H7 (cell line): Measurements from ENCODE around the gene FBXO42. TPM values are rescaled to one million over a fixed set of nuclear protein-coding genes. Genes with fewer than 3 reads are reported as not detected.
A peak's percentile ranks its signal among the peaks of the same experiment; 100 is the strongest.
"Not testable (repeated sequence)": the region's sequence is repeated elsewhere in the genome, so short reads cannot be mapped to it uniquely, and the experiment has no call there.

Experiments
- DNase-seq: peaks from one replicate; pipeline ENCODE4 v3.0.0; 2012
- H3K27me3 ChIP-seq: 2 replicates; pipeline ENCODE4 v1.6.0; 2011; ENCODE audit warnings: mild to moderate bottlenecking, low read length; ENCODE audit not compliant: control insufficient read depth, insufficient read depth
- H3K36me3 ChIP-seq: replicated peaks from 2 replicates; pipeline ENCODE4 v1.5.1; 2011; ENCODE audit warnings: low read length; ENCODE audit not compliant: control insufficient read depth, insufficient read depth
- H3K4me3 ChIP-seq: 2 replicates; pipeline ENCODE4 v1.5.1; 2011; ENCODE audit warnings: low read depth, mild to moderate bottlenecking, control low read depth, low read length, moderate library complexity; ENCODE audit not compliant: insufficient read depth
- total RNA-seq: library from RNA; depleted of rRNA; stranded (reverse); fragments of >200 nt; shearing (Covaris generic); gene quantifications from 2 replicates; pipeline ENCODE4 v1.2.3, GENCODE V29; 2014

FBXO42 gene
- total RNA-seq, 1 experiment from 2014 or later: 40.4 TPM

DNA sequence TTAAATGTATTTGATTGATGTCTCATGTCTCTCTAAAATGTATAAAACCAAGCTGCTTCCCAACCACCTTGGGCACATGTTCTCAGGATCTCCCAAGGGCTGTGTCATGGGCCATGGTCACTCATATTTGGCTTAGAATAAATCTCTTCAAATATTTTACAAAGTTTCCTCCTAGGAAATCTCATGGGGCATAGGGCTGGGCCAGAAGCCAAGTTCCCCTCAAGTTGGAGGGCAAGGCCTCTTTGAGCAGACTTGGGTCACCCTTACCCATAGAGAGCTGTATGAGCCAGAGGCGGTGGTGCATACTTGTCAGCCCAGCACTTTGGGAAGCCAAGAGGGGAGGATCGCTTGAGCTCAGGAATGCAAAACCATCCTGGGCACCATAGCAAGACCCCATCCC is 2.3 kb upstream of the FBXO42 start:
- H3K36me3 ChIP-seq: no peaks in the 10 kb centered on the region
- H3K4me3 ChIP-seq: no peak overlapping the region
- H3K27me3 ChIP-seq: no peaks in the 10 kb centered on the region
- no peak for DNase-seq

- DNase-seq: peak; percentile 35
- Histone ChIP-seq H3K27me3 (no peaks in the 10 kb centered on the region), H3K36me3 (no peaks in the 10 kb centered on the region)
Observed at GRCh38 chr1:16352842-16353535, 709 bp upstream of the FBXO42 start.

GRCh38 chr1:16351456-16351993 is 755 bp downstream of the FBXO42 start:
- no peaks in the 10 kb centered on the region for H3K27me3 ChIP-seq
- H3K36me3 ChIP-seq: no peaks in the 10 kb centered on the region
- peak; percentile 34 for DNase-seq
- H3K4me3 ChIP-seq: peak overlapping the region; percentile 92

More at GRCh38 chr1:16352842-16353535, 709 bp upstream of the FBXO42 start:
- H3K4me3 ChIP-seq: peak overlapping the region; percentile 92

DNA sequence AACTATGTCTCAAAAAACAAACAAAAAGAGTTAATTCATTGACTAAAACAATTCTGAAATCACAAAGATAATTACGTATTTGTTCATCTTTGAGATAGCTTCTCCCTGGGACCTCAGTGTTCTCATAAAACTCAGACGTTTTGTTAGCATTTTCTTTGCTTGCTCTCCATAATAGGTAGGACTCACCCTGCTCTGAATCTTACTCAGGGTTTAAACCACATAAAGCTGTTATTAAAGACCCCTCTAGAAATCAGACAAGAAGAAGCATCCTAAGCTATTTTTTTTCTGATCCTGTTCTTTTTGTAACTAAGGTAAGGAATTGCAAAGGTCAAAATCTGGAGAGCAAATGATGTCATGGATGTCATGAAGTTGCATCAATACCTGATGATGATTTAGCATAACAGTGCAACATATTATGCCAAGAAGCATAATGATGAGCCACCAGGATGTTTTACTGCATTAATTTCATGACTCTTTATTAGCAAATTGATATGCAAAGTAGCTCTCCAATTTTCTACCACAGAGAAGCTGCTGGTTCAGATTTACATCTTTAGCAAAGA is 2.4 kb downstream of the FBXO42 start:
- DNase-seq: no peak
- no peak overlapping the region for H3K4me3 ChIP-seq
- H3K27me3 ChIP-seq: no peaks in the 10 kb centered on the region
- H3K36me3 ChIP-seq: no peaks in the 10 kb centered on the region

DNA sequence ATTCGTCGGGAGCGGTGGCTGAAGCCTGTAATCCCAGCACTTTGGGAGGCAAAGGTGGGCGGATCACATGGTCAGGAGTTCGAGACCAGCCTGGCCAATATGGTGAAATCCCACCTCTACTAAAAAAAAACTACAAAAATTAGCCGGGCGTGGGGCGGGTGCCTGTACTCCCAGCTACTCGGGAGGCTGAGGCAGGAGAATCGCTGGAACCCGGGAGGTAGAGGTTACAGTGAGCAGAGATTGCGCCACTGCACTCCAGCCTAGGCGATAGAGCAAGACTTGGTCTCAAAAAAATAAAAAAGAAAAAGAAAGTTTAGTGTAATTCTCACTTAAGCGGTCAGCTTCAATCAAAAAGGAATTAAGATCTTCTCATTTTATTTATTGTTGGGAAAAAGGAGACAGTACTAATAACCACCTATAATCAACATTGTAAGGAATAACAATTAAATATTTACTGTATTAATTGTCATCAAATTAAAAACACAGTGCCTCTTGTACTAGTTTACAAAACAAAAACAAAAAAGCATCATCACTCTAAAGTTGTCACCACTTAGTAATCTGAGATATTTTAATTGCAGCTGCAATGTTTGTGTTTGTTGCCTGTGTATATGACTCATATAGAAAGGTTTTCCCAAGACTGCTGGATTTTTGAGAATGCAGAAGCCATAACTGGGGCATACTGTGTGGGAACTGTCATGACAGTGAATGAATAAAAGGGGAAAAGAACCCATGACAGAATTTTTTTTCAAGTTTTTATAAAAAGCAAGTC is 3.7 kb downstream of the FBXO42 start:
- H3K27me3 ChIP-seq: no peaks in the 10 kb centered on the region
- DNase-seq: no peak
- no peaks in the 10 kb centered on the region for H3K36me3 ChIP-seq

GRCh38 chr1:16343276-16343675 is 9.0 kb downstream of the FBXO42 start:
- H3K4me3 ChIP-seq, H3K27me3 ChIP-seq, H3K36me3 ChIP-seq, DNase-seq: not testable (repeated sequence)

More for the DNA sequence above, 3.7 kb downstream of the FBXO42 start:
- H3K4me3 ChIP-seq: no peak overlapping the region

DNA sequence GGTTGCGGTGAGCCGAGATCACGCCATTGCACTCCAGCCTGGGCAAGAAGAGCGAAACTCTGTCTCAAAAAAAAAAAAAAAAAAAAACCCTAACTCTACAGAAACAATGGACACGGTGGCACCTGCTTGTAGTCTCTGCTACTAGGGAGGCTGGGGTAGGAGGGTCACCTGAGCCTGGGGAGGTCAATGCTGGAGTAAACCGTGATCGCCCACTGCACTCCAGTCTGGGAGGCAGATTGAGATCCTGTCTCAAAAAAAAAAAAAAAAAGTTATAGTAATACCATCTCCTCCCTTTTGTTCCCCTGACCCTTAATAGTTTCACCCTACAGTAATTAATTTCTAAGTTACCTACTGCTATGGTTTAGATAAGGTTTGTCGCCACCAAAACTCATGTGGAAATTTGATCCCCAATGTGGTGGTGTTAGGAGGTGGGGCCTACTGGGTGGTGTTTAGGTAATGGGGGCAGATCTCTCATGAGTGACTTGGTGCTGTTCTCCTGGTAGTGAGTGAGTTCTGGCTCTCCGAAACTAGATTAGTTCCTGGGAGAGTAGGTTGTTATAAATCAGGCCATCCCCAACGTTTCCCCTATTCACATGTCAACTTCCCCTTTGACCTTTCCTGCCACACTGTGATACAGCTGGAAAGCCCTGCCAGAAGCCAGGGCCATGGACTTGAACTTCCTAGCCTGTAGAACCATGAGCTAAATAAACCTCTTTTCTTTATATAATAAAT is 9.8 kb downstream of the FBXO42 start:
- DNase-seq: no peak
- H3K4me3 ChIP-seq: no peak overlapping the region

GRCh38 chr1:16340673-16341072 is 11.6 kb downstream of the FBXO42 start:
- Histone ChIP-seq H3K4me3 (no peak overlapping the region), H3K27me3 (no peaks in the 10 kb centered on the region), H3K36me3 (no peaks in the 10 kb centered on the region)
- DNase-seq: no peak

More for the DNA sequence above, 9.8 kb downstream of the FBXO42 start:
- Histone ChIP-seq H3K27me3 (no peaks in the 10 kb centered on the region), H3K36me3 (no peaks in the 10 kb centered on the region)

DNA sequence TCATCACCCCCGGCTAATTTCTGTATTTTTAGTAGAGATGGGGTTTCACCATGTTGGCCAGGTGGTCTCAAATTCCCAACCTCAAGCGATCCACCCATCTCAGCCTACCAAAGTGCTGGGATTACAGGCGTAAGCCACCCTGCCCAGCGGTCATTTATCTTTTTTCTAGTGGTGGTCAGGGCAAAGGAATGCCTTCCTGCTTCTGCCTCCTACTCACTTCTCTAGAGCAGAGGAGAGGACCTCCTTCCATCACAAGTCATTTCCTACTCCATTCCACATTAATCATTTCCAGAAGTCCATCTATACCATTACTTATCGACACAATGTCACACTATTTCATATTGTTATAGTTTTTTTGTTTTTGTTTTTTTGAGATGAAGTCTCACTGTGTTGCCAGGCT is 13.3 kb downstream of the FBXO42 start:
- no peaks in the 10 kb centered on the region for H3K36me3 ChIP-seq
- no peak for DNase-seq
- H3K4me3 ChIP-seq: no peak overlapping the region
- H3K27me3 ChIP-seq: no peaks in the 10 kb centered on the region

- Histone ChIP-seq H3K27me3 (no peaks in the 10 kb centered on the region), H3K36me3 (no peaks in the 10 kb centered on the region), H3K4me3 (no peak overlapping the region)
- DNase-seq: no peak
Observed at GRCh38 chr1:16334655-16335340, 17.5 kb downstream of the FBXO42 start.

DNA sequence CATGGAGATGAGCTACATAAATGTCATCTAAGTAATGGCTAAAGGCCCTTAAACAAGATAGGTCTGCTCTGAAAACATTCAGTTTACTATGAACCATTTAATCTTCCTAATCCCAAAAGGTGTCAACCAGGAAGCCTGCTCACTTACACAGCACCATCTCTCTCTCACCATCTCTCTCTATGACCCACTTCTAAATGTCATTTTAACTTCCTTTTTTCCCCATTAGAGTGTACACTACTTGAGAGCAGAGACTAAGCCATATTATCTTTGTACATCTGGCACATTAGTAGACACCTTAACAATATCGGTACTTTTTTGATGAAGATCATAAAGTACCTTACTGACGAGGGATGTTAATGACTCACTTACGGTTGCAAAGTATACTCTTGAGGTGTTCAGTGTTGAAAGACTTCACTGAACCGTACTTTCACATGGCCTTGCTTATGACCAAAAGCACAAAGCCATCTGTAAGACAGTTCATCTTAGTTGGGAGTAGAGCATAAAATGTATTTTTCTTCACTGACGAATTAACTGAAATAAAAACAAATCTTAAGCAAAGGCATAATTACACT is 25.4 kb downstream of the FBXO42 start:
- Histone ChIP-seq H3K4me3 (no peak overlapping the region), H3K27me3 (no peaks in the 10 kb centered on the region), H3K36me3 (no peaks in the 10 kb centered on the region)
- DNase-seq: no peak

DNA sequence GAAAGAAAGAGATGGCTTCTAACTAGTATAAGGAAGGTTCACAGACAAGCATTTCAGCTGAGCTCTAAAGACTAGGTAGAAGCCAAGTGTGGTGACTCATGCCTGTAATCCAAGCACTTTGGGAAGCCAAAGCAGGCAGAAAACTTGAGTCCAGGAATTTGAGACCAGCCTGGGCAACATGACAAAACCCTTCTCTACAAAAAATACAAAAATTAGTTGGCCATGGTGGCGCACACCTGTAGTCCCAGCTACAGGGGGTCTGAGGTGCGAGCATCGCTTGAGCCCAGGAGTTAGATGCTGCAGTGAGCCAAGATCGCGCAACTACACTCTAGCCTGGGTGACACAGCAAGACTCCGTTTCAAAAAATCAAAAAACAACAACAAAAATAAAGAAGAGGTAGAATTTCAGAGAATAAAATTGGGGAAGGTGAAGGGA is 27.8 kb downstream of the FBXO42 start:
- DNase-seq: no peak
- H3K36me3 ChIP-seq: no peaks in the 10 kb centered on the region
- H3K27me3 ChIP-seq: no peaks in the 10 kb centered on the region
- H3K4me3 ChIP-seq: no peak overlapping the region

DNA sequence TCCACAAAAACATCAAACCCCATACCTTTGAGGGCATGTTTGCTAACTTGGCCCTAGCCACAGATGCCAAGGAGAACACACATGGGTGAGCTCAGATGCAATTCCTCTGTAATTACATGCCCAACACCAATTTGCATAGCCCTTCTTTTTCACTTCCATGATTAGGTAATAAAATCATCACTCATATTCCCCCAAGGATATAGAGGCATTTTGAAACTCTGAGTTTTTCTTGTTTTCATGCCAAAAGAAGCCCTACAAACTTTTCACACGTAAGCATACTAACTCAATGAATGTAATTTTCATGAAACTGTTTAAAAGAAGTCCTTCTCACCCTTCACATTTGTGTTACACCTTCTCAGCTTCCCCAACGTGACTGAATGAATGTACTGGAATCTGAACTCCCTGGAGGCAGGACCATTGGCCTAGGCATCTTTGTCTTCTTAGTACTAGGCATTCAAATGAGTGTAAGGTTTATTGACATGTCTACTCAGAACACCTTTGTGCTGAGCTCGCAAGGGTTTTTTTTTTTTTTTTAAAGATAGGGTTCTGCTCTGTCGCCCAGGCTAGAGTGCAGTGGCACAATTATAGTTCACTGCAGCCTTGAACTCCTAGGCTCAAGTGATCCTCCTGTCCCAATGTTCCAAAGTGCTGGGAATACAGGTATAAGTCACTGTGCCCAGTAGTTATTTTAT is 31.0 kb downstream of the FBXO42 start:
- Histone ChIP-seq H3K36me3 (no peaks in the 10 kb centered on the region), H3K27me3 (no peaks in the 10 kb centered on the region), H3K4me3 (no peak overlapping the region)
- DNase-seq: no peak
